Urinary bladder (tissue), 4 donors: ENCODE data around the gene IGF2BP3. TPM values are rescaled to one million over a fixed set of nuclear protein-coding genes. Genes with fewer than 3 reads are reported as not detected.

Experiments
- DNase-seq: peaks from one replicate; pipeline ENCODE4 v3.0.0-alpha.2; 2015; ENCODE audit errors: extremely low spot score
- H3K27ac ChIP-seq: one replicate; pipeline ENCODE4 v1.5.1; 2013; ENCODE audit warnings: low read depth, mild to moderate bottlenecking, moderate library complexity
- H3K36me3 ChIP-seq: one replicate; pipeline ENCODE4 v1.6.1; 2013; ENCODE audit warnings: mild to moderate bottlenecking, moderate library complexity; ENCODE audit not compliant: insufficient read depth
- H3K4me1 ChIP-seq: one replicate; pipeline ENCODE4 v1.6.1; 2013; ENCODE audit warnings: mild to moderate bottlenecking, moderate library complexity; ENCODE audit not compliant: insufficient read depth
- H3K4me3 ChIP-seq: one replicate; pipeline ENCODE4 v1.5.1; 2013; ENCODE audit warnings: low read depth, low read length
- WGBS: extraction: QIAGEN DNeasy Blood & Tissue Kit; methylation state at CpG from one replicate; pipeline ENCODE4 v1.1.7; 2013; 5-methylcytosine and 5-hydroxymethylcytosine counted together
- polyA plus RNA-seq: library from polyadenylated mRNA; stranded (reverse); fragments of 200-250 nt; gene quantifications from one replicate; pipeline ENCODE4 v1.2.3, GENCODE V29; 2013
- total RNA-seq: library from RNA; depleted of rRNA; stranded (reverse); fragments of >200 nt; gene quantifications from one replicate; pipeline ENCODE4 v1.2.3, GENCODE V29; 2014
- donor health status: healthy with polysubstance abuse.
- donor health status: healthy.

Gene IGF2BP3
- total and polyA plus RNA-seq, 2 donors = 0.27 to 65.7 TPM

- Histone ChIP-seq H3K4me1 (no peaks in the 10 kb centered on the region), H3K27ac (no peak overlapping the region), H3K36me3 (no peaks in the 10 kb centered on the region), H3K4me3 (no peak overlapping the region)
- WGBS = 66% methylated on average over 4 of the region's 4 CpGs
- no peak for DNase-seq
These were observed 97.7 kb downstream of the IGF2BP3 start for GRCh38 chr7:23372611-23373010.

- no peaks in the 10 kb centered on the region for H3K36me3 ChIP-seq
- no peak overlapping the region for H3K27ac ChIP-seq
- WGBS = 65% methylated on average over 6 of the region's 6 CpGs
- no peak for DNase-seq
- no peaks in the 10 kb centered on the region for H3K4me1 ChIP-seq
- H3K4me3 ChIP-seq = no peak overlapping the region
These were observed 98.6 kb downstream of the IGF2BP3 start for GRCh38 chr7:23371654-23372053.

GRCh38 chr7:23369695-23370404 is 100.4 kb downstream of the IGF2BP3 start:
- Histone ChIP-seq H3K4me3 (no peak overlapping the region), H3K4me1 (no peaks in the 10 kb centered on the region), H3K36me3 (no peaks in the 10 kb centered on the region), H3K27ac (no peak overlapping the region)
- WGBS = 76% methylated on average over 5 of the region's 5 CpGs
- no peak for DNase-seq

- no peak overlapping the region for H3K4me3 ChIP-seq
- H3K36me3 ChIP-seq = no peaks in the 10 kb centered on the region
- DNase-seq = no peak
- no peak overlapping the region for H3K27ac ChIP-seq
- no peaks in the 10 kb centered on the region for H3K4me1 ChIP-seq
- 89% methylated on average over 4 of the region's 4 CpGs for WGBS
These were observed 101.2 kb downstream of the IGF2BP3 start for GRCh38 chr7:23369100-23369499.

GRCh38 chr7:23358152-23358674 is 112.1 kb downstream of the IGF2BP3 start:
- H3K27ac ChIP-seq = no peak overlapping the region
- 97% methylated on average over 2 of the region's 2 CpGs for WGBS
- no peak for DNase-seq

GRCh38 chr7:23357190-23358093 is 112.8 kb downstream of the IGF2BP3 start:
- no peak for DNase-seq
- Histone ChIP-seq H3K4me1 (no peaks in the 10 kb centered on the region), H3K27ac (no peak overlapping the region), H3K4me3 (no peak overlapping the region), H3K36me3 (no peaks in the 10 kb centered on the region)
- 33% methylated on average over 6 of the region's 6 CpGs for WGBS

More at GRCh38 chr7:23358152-23358674, 112.1 kb downstream of the IGF2BP3 start:
- Histone ChIP-seq H3K36me3 (no peaks in the 10 kb centered on the region), H3K4me3 (no peak overlapping the region), H3K4me1 (no peaks in the 10 kb centered on the region)

- Histone ChIP-seq H3K27ac (no peak overlapping the region), H3K4me1 (no peaks in the 10 kb centered on the region), H3K36me3 (no peaks in the 10 kb centered on the region), H3K4me3 (no peak overlapping the region)
- 79% methylated on average over 3 of the region's 3 CpGs for WGBS
- DNase-seq = no peak
These were observed 113.6 kb downstream of the IGF2BP3 start for GRCh38 chr7:23356726-23357125.

- Histone ChIP-seq H3K4me3 (no peak overlapping the region), H3K27ac (no peak overlapping the region)
- 60% methylated on average over 3 of the region's 3 CpGs for WGBS
These were observed 114.1 kb downstream of the IGF2BP3 start for GRCh38 chr7:23356168-23356567.

GRCh38 chr7:23353172-23353571 is 117.1 kb downstream of the IGF2BP3 start:
- no peaks in the 10 kb centered on the region for H3K36me3 ChIP-seq
- 94% methylated on average over 5 of the region's 5 CpGs for WGBS
- no peak for DNase-seq
- H3K27ac ChIP-seq = no peak overlapping the region
- no peak overlapping the region for H3K4me3 ChIP-seq
- no peaks in the 10 kb centered on the region for H3K4me1 ChIP-seq

More at GRCh38 chr7:23356168-23356567, 114.1 kb downstream of the IGF2BP3 start:
- Histone ChIP-seq H3K36me3 (no peaks in the 10 kb centered on the region), H3K4me1 (no peaks in the 10 kb centered on the region)
- no peak for DNase-seq

GRCh38 chr7:23350466-23350865 is 119.8 kb downstream of the IGF2BP3 start:
- H3K27ac ChIP-seq = no peak overlapping the region
- H3K4me1 ChIP-seq = no peaks in the 10 kb centered on the region
- no peak for DNase-seq
- H3K36me3 ChIP-seq = no peaks in the 10 kb centered on the region
- 91% methylated on average over 2 of the region's 2 CpGs for WGBS
- no peak overlapping the region for H3K4me3 ChIP-seq

GRCh38 chr7:23349484-23350157 is 120.7 kb downstream of the IGF2BP3 start:
- no peak overlapping the region for H3K4me3 ChIP-seq
- no peak for DNase-seq
- H3K4me1 ChIP-seq = no peaks in the 10 kb centered on the region
- 59% methylated on average over 7 of the region's 7 CpGs for WGBS
- H3K27ac ChIP-seq = no peak overlapping the region
- no peaks in the 10 kb centered on the region for H3K36me3 ChIP-seq

- no peak for DNase-seq
- Histone ChIP-seq H3K36me3 (no peaks in the 10 kb centered on the region), H3K27ac (no peak overlapping the region), H3K4me3 (no peak overlapping the region), H3K4me1 (no peaks in the 10 kb centered on the region)
- WGBS = 82% methylated on average over 8 of the region's 8 CpGs
These were observed 122.6 kb downstream of the IGF2BP3 start for GRCh38 chr7:23347682-23348180.

- WGBS = 93% methylated on average over 9 of the region's 9 CpGs
- Histone ChIP-seq H3K4me3 (no peak overlapping the region), H3K4me1 (no peaks in the 10 kb centered on the region), H3K27ac (no peak overlapping the region), H3K36me3 (no peaks in the 10 kb centered on the region)
- DNase-seq = no peak
These were observed 123.1 kb downstream of the IGF2BP3 start for GRCh38 chr7:23347033-23347681.
